Fibroblast of the aortic adventitia (primary cell): Measurements from ENCODE around the gene CLN6. TPM values are rescaled to one million over a fixed set of nuclear protein-coding genes. Genes with fewer than 3 reads are reported as not detected.

Source experiments
- DNase-seq: peaks from one replicate; pipeline ENCODE4 v3.0.0-alpha.2; 2010; ENCODE audit warnings: low read depth
- H3K4me3 ChIP-seq: 2 replicates; pipeline ENCODE4 v1.5.1; 2011; ENCODE audit warnings: low read depth, mild to moderate bottlenecking, control low read depth, low read length, moderate library complexity
- total RNA-seq: library from RNA; depleted of rRNA; stranded (reverse); fragments of >200 nt; gene quantifications from 2 replicates; pipeline ENCODE4 v1.2.3, GENCODE V29; 2012; ENCODE audit warnings: low replicate concordance
- TF ChIP-seq, protein P1 (sequence below): IDR thresholded peaks from 2 replicates; pipeline ENCODE4 v1.5.1; 2011; ENCODE audit warnings: mild to moderate bottlenecking, low read length, control low read depth, inconsistent platforms; ENCODE audit not compliant: insufficient read depth

The CLN6 gene
- total RNA-seq, 1 donor = 25.9 TPM

DNA sequence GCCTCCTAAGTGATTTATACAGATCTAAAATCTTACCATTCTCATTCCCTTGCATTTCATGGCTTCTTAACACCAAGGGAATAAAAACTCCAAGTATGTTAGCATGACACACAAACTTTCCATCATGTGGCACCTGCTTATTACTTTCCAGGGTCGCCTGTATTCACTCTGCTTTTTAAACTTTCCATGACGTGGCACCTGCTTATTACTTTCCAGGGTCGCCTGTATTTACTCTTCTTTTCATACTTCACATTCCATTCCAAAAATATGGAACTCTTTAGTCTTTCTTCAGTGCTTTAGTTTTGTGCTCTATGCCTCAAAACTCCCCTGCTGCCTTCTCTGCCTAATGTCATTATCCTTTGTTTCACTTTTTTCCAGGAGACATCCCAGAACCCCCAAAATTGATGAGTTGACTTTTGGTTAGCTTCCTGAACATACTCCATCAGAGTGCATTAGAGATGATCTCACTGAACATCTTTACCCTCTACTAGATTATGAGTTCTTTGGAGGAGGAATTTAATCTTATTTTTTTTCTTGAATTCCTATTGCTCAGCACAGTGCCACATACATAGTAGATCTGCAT lies 71.4 kb downstream of the CLN6 start:
- no peak overlapping the region for H3K4me3 ChIP-seq
- TF ChIP-seq, protein P1, sequence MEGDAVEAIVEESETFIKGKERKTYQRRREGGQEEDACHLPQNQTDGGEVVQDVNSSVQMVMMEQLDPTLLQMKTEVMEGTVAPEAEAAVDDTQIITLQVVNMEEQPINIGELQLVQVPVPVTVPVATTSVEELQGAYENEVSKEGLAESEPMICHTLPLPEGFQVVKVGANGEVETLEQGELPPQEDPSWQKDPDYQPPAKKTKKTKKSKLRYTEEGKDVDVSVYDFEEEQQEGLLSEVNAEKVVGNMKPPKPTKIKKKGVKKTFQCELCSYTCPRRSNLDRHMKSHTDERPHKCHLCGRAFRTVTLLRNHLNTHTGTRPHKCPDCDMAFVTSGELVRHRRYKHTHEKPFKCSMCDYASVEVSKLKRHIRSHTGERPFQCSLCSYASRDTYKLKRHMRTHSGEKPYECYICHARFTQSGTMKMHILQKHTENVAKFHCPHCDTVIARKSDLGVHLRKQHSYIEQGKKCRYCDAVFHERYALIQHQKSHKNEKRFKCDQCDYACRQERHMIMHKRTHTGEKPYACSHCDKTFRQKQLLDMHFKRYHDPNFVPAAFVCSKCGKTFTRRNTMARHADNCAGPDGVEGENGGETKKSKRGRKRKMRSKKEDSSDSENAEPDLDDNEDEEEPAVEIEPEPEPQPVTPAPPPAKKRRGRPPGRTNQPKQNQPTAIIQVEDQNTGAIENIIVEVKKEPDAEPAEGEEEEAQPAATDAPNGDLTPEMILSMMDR = no peak
- peak; percentile 12 for DNase-seq

DNA sequence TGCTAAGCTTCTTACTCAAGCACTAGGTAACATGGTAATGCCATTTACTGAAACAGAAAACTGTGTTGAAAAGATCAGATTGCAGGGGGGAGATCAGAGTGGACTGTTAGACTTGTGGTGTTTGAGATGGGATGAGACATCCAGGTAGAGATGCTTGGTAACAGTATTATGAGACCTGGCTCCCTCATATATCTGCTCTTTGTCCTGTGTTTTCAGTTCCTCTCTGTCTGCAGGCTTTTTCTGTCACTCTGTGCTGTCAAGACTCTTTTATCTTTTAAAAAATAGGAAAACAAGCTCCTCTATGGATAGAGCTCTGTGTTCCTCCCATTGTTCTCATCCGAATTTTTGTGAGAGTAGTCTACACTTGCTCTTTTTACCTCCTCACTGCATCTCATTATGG lies 72.5 kb downstream of the CLN6 start:
- TF ChIP-seq, protein P1 = no peak
- H3K4me3 ChIP-seq = no peak overlapping the region
- no peak for DNase-seq

Other genes starting within 250 kb of the CLN6 start
- gene PIAS1, start 175.4 kb downstream of the CLN6 start, total RNA-seq = 39.0 and 58.1 TPM in 2 replicates
- 2.6 and 2.7 TPM in 2 replicates for gene CALML4, start 24.4 kb downstream of the CLN6 start, total RNA-seq
- 42.4 and 45.5 TPM in 2 replicates for gene FEM1B, start 48.0 kb upstream of the CLN6 start, total RNA-seq
- 81.1 and 105 TPM in 2 replicates for gene ITGA11, start 202.4 kb upstream of the CLN6 start, total RNA-seq